SU-DHL-6 (cell line): Measurements from ENCODE around the gene PDGFB.

Experiments used
- CTCF ChIP-seq: fragments of 200-600 bp; sonication (generic); IDR thresholded peaks from one replicate; pipeline ENCODE4 v1.5.1; 2017; ENCODE audit warnings: antibody characterized with exemption, mild to moderate bottlenecking, low read length, moderate library complexity; ENCODE audit not compliant: insufficient read depth, poor library complexity, severe bottlenecking
- EZH2phosphoT487 ChIP-seq: fragments of 200-600 bp; sonication (generic), shearing (Covaris generic); conservative IDR thresholded peaks from 2 replicates; pipeline ENCODE4 v1.6.1; 2018; ENCODE audit warnings: mild to moderate bottlenecking, antibody characterized with exemption, low read length, moderate library complexity, mixed read lengths

GRCh38 chr22:39219071-39220039 lies 25.4 kb downstream of the PDGFB start:
- TF ChIP-seq EZH2phosphoT487: no peak
- no peak for TF ChIP-seq CTCF
